ENCODE data around the gene PRDM12.

Gene PRDM12

DNA sequence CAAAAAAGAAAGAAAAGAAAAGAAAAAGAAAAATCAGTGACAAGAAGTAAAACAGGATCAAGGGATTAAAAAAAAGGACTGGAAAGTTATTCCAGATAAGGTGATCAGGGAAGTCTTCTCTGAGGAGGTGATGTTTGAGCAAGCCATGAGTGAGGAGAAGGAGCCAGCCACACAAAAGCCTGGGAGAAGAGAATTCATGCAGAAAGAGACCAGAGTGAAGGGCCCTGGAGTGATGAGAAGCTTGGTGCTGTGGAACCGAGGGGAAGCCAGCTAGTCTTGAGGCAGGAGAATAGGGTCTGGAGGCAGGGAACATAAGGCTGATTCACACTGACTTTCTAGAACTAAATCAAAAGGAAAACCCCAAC, 25.2 kb downstream of the PRDM12 start (continued):
- TF ChIP-seq GFI1B (tag by site-specific recombination; IDR thresholded peaks at IDR 0.05) (peak; percentile 8; the same call in 1 of the 2 replicates), YY1 (tag by site-specific recombination; IDR thresholded peaks at IDR 0.05) (no peak), ZNF266 (tag by site-specific recombination; IDR thresholded peaks at IDR 0.05; ENCODE audit: low read depth) (no peak), ZNF555 (tag by site-specific recombination; conservative IDR thresholded peaks at IDR 0.05) (no peak), ZNF335 (tag by site-specific recombination; conservative IDR thresholded peaks at IDR 0.05) (no peak), ZBTB7A (tag by site-specific recombination; IDR thresholded peaks at IDR 0.05; ENCODE audit: low read depth) (no peak), ZNF426 (tag by site-specific recombination; IDR thresholded peaks at IDR 0.05) (no peak), ZNF677 (tag by site-specific recombination; IDR thresholded peaks at IDR 0.05) (no peak), KLF7 (tag by site-specific recombination; IDR thresholded peaks at IDR 0.05; ENCODE audit: borderline replicate concordance) (no peak), ZNF626 (tag by site-specific recombination; IDR thresholded peaks at IDR 0.05) (no peak), ZNF768 (tag by site-specific recombination; IDR thresholded peaks at IDR 0.05) (no peak), SCRT2 (tag by site-specific recombination; IDR thresholded peaks at IDR 0.05) (no peak), ZNF184 (tag by site-specific recombination; IDR thresholded peaks at IDR 0.05) (no peak)
- TF ChIP-seq, protein P1, sequence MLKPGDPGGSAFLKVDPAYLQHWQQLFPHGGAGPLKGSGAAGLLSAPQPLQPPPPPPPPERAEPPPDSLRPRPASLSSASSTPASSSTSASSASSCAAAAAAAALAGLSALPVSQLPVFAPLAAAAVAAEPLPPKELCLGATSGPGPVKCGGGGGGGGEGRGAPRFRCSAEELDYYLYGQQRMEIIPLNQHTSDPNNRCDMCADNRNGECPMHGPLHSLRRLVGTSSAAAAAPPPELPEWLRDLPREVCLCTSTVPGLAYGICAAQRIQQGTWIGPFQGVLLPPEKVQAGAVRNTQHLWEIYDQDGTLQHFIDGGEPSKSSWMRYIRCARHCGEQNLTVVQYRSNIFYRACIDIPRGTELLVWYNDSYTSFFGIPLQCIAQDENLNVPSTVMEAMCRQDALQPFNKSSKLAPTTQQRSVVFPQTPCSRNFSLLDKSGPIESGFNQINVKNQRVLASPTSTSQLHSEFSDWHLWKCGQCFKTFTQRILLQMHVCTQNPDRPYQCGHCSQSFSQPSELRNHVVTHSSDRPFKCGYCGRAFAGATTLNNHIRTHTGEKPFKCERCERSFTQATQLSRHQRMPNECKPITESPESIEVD (tag by site-specific recombination; IDR thresholded peaks at IDR 0.05) = no peak
- TF ChIP-seq, protein P2, sequence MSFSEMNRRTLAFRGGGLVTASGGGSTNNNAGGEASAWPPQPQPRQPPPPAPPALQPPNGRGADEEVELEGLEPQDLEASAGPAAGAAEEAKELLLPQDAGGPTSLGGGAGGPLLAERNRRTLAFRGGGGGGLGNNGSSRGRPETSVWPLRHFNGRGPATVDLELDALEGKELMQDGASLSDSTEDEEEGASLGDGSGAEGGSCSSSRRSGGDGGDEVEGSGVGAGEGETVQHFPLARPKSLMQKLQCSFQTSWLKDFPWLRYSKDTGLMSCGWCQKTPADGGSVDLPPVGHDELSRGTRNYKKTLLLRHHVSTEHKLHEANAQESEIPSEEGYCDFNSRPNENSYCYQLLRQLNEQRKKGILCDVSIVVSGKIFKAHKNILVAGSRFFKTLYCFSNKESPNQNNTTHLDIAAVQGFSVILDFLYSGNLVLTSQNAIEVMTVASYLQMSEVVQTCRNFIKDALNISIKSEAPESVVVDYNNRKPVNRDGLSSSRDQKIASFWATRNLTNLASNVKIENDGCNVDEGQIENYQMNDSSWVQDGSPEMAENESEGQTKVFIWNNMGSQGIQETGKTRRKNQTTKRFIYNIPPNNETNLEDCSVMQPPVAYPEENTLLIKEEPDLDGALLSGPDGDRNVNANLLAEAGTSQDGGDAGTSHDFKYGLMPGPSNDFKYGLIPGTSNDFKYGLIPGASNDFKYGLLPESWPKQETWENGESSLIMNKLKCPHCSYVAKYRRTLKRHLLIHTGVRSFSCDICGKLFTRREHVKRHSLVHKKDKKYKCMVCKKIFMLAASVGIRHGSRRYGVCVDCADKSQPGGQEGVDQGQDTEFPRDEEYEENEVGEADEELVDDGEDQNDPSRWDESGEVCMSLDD (tag by site-specific recombination; IDR thresholded peaks at IDR 0.05) = no peak
- TF ChIP-seq, protein P3, sequence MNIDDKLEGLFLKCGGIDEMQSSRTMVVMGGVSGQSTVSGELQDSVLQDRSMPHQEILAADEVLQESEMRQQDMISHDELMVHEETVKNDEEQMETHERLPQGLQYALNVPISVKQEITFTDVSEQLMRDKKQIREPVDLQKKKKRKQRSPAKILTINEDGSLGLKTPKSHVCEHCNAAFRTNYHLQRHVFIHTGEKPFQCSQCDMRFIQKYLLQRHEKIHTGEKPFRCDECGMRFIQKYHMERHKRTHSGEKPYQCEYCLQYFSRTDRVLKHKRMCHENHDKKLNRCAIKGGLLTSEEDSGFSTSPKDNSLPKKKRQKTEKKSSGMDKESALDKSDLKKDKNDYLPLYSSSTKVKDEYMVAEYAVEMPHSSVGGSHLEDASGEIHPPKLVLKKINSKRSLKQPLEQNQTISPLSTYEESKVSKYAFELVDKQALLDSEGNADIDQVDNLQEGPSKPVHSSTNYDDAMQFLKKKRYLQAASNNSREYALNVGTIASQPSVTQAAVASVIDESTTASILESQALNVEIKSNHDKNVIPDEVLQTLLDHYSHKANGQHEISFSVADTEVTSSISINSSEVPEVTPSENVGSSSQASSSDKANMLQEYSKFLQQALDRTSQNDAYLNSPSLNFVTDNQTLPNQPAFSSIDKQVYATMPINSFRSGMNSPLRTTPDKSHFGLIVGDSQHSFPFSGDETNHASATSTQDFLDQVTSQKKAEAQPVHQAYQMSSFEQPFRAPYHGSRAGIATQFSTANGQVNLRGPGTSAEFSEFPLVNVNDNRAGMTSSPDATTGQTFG (tag by site-specific recombination; IDR thresholded peaks at IDR 0.05; ENCODE audit: borderline replicate concordance) = no peak
- TF ChIP-seq, protein P4, sequence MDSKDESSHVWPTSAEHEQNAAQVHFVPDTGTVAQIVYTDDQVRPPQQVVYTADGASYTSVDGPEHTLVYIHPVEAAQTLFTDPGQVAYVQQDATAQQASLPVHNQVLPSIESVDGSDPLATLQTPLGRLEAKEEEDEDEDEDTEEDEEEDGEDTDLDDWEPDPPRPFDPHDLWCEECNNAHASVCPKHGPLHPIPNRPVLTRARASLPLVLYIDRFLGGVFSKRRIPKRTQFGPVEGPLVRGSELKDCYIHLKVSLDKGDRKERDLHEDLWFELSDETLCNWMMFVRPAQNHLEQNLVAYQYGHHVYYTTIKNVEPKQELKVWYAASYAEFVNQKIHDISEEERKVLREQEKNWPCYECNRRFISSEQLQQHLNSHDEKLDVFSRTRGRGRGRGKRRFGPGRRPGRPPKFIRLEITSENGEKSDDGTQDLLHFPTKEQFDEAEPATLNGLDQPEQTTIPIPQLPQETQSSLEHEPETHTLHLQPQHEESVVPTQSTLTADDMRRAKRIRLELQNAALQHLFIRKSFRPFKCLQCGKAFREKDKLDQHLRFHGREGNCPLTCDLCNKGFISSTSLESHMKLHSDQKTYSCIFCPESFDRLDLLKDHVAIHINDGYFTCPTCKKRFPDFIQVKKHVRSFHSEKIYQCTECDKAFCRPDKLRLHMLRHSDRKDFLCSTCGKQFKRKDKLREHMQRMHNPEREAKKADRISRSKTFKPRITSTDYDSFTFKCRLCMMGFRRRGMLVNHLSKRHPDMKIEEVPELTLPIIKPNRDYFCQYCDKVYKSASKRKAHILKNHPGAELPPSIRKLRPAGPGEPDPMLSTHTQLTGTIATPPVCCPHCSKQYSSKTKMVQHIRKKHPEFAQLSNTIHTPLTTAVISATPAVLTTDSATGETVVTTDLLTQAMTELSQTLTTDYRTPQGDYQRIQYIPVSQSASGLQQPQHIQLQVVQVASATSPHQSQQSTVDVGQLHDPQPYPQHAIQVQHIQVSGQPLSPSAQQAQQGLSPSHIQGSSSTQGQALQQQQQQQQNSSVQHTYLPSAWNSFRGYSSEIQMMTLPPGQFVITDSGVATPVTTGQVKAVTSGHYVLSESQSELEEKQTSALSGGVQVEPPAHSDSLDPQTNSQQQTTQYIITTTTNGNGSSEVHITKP (tag by site-specific recombination; IDR thresholded peaks at IDR 0.05) = peak; percentile 74
- TF ChIP-seq, protein P5, sequence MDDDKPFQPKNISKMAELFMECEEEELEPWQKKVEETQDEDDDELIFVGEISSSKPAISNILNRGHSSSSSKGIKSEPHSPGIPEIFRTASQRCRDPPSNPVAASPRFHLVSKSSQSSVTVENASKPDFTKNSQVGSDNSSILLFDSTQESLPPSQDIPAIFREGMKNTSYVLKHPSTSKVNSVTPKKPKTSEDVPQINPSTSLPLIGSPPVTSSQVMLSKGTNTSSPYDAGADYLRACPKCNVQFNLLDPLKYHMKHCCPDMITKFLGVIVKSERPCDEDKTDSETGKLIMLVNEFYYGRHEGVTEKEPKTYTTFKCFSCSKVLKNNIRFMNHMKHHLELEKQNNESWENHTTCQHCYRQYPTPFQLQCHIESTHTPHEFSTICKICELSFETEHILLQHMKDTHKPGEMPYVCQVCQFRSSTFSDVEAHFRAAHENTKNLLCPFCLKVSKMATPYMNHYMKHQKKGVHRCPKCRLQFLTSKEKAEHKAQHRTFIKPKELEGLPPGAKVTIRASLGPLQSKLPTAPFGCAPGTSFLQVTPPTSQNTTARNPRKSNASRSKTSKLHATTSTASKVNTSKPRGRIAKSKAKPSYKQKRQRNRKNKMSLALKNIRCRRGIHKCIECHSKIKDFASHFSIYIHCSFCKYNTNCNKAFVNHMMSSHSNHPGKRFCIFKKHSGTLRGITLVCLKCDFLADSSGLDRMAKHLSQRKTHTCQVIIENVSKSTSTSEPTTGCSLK (tag by site-specific recombination; IDR thresholded peaks at IDR 0.05) = no peak
- TF ChIP-seq, protein P6, sequence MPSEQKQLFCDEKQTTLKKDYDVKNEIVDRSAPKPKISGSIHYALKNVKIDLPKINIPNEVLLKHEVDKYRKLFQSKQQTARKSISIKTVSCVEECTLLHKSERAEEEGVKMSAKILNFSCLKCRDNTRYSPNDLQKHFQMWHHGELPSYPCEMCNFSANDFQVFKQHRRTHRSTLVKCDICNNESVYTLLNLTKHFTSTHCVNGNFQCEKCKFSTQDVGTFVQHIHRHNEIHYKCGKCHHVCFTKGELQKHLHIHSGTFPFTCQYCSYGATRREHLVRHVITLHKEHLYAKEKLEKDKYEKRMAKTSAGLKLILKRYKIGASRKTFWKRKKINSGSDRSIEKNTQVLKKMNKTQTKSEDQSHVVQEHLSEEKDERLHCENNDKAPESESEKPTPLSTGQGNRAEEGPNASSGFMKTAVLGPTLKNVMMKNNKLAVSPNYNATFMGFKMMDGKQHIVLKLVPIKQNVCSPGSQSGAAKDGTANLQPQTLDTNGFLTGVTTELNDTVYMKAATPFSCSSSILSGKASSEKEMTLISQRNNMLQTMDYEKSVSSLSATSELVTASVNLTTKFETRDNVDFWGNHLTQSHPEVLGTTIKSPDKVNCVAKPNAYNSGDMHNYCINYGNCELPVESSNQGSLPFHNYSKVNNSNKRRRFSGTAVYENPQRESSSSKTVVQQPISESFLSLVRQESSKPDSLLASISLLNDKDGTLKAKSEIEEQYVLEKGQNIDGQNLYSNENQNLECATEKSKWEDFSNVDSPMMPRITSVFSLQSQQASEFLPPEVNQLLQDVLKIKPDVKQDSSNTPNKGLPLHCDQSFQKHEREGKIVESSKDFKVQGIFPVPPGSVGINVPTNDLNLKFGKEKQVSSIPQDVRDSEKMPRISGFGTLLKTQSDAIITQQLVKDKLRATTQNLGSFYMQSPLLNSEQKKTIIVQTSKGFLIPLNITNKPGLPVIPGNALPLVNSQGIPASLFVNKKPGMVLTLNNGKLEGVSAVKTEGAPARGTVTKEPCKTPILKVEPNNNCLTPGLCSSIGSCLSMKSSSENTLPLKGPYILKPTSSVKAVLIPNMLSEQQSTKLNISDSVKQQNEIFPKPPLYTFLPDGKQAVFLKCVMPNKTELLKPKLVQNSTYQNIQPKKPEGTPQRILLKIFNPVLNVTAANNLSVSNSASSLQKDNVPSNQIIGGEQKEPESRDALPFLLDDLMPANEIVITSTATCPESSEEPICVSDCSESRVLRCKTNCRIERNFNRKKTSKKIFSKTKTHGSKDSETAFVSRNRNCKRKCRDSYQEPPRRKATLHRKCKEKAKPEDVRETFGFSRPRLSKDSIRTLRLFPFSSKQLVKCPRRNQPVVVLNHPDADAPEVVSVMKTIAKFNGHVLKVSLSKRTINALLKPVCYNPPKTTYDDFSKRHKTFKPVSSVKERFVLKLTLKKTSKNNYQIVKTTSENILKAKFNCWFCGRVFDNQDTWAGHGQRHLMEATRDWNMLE (tag by site-specific recombination; conservative IDR thresholded peaks at IDR 0.05; ENCODE audit: low read depth) = no peak

Measured in HEK293 (cell line).